Stimulated activated naive CD8-positive, alpha-beta T cell treated with anti-CD3 and anti-CD28 coated beads, Interleukin-15, amount 100 ng/mL, for 72 hours (primary cell): ENCODE data around the gene HNRNPF.
A peak's percentile ranks its signal among the peaks of the same experiment; 100 is the strongest.
"Not testable (repeated sequence)": the region's sequence is repeated elsewhere in the genome, so short reads cannot be mapped to it uniquely, and the experiment has no call there.

ENCODE experiments used
- ATAC-seq: fragments of 150-1000 bp; cut with Tn5 transposase; 2 replicates; pipeline ENCODE4 v1.10.0; 2021; ENCODE audit warnings: mild to moderate bottlenecking, moderate library complexity
- DNase-seq, 2 donors: peaks; one replicate each; pipeline ENCODE4 v3.0.0; 2021 to 2022
- H3K27ac Mint-ChIP-seq, 2 donors: one replicate each; pipeline ENCODE4 v1.8.0; 2022; ENCODE audit warnings: mild to moderate bottlenecking in 2 of 2, mixed read lengths in 2 of 2, moderate library complexity in 2 of 2
- H3K27me3 Mint-ChIP-seq: one replicate; pipeline ENCODE4 v1.8.0; 2022; ENCODE audit warnings: mixed read lengths
- H3K4me1 Mint-ChIP-seq: one replicate; pipeline ENCODE4 v1.8.0; 2022; ENCODE audit warnings: mild to moderate bottlenecking, mixed read lengths
- H3K4me3 Mint-ChIP-seq, 2 donors: one replicate each; pipeline ENCODE4 v1.8.0; 2022; ENCODE audit warnings: mild to moderate bottlenecking in 2 of 2, mixed read lengths in 2 of 2, moderate library complexity in 1 of 2
- H3K9me3 Mint-ChIP-seq, 2 donors: one replicate each; pipeline ENCODE4 v1.8.0; 2022; ENCODE audit warnings: mixed read lengths in 2 of 2

HNRNPF gene

DNA sequence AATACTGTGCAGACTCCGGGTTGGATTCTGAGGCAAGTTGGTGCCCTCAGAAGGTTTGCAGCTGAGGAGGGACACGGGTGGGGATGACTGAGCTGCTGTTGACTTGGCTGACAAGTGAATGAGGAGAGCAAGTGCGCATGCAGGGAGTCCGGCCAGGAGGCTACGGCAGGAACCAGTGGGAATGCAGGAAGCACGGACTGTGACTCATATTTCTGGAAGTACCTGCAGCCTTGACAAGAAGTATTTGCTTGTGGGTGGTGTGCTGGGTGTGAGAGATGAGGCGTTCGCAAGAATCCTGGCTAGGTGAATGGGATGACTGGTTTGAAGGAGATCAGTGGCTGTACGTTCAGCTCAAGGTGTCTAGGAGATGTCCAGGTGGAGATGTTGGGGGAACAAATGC lies 68.4 kb downstream of the HNRNPF start:
- peaks cover 39% of the 10 kb centered on the region for H3K27me3 Mint-ChIP-seq
- no peaks in the 10 kb centered on the region for H3K9me3 Mint-ChIP-seq
- no peak overlapping the region for H3K27ac Mint-ChIP-seq
- DNase-seq: no peak
- H3K4me3 Mint-ChIP-seq: no peak overlapping the region
- peaks cover 6% of the 10 kb centered on the region for H3K4me1 Mint-ChIP-seq
- ATAC-seq: no peak

DNA sequence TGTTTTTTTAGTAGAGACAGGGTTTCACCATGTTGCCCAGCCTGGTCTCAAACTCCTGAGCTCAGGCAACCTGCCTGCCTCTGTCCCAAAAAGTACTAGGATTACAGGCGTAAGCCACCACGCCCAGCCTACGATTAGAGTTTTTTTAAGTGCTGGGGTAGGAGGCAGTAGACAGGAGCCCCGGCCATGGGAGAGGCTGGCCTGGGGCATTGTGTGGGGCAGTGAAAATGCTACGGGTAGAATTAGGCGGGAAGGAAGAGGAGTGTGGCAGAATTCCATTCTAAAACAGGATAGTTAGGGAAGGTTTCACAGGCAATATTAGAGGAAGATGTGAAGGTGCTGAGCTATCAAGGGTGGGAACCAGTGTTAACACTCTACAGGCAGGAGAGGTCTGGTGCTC lies 68.9 kb downstream of the HNRNPF start:
- DNase-seq (no peak), ATAC-seq (no peak)
- no peak overlapping the region for H3K4me3 Mint-ChIP-seq
- no peaks in the 10 kb centered on the region for H3K9me3 Mint-ChIP-seq
- no peak overlapping the region for H3K27ac Mint-ChIP-seq
- peaks cover 6% of the 10 kb centered on the region for H3K4me1 Mint-ChIP-seq
- H3K27me3 Mint-ChIP-seq: peaks cover 39% of the 10 kb centered on the region

- H3K27me3 Mint-ChIP-seq: peaks cover 39% of the 10 kb centered on the region
These were observed 69.8 kb downstream of the HNRNPF start for GRCh38 chr10:43339136-43339535.

GRCh38 chr10:43338117-43338516 lies 70.9 kb downstream of the HNRNPF start:
- DNase-seq (no peak), ATAC-seq (no peak)
- Mint-ChIP-seq H3K4me1 (peaks cover 15% of the 10 kb centered on the region), H3K27me3 (peaks cover 39% of the 10 kb centered on the region), H3K27ac (peak overlapping the region in 1 of 2 donors; percentile 72), H3K4me3 (no peak overlapping the region), H3K9me3 (no peaks in the 10 kb centered on the region)

More at GRCh38 chr10:43339136-43339535, 69.8 kb downstream of the HNRNPF start:
- DNase-seq (no peak), ATAC-seq (no peak)
- Mint-ChIP-seq H3K4me1 (peaks cover 8% of the 10 kb centered on the region), H3K9me3 (no peaks in the 10 kb centered on the region), H3K27ac (no peak overlapping the region), H3K4me3 (no peak overlapping the region)

GRCh38 chr10:43337536-43337935 lies 71.5 kb downstream of the HNRNPF start:
- not testable (repeated sequence) for H3K4me3 Mint-ChIP-seq, ATAC-seq, DNase-seq, H3K27ac Mint-ChIP-seq, H3K9me3 Mint-ChIP-seq
- Mint-ChIP-seq H3K4me1 (peaks cover 21% of the 10 kb centered on the region), H3K27me3 (peaks cover 39% of the 10 kb centered on the region)

- ATAC-seq: no peak
- DNase-seq: no peak
- H3K4me1 Mint-ChIP-seq: peaks cover 29% of the 10 kb centered on the region
- H3K9me3 Mint-ChIP-seq: no peaks in the 10 kb centered on the region
- no peak overlapping the region for H3K4me3 Mint-ChIP-seq
- peaks cover 39% of the 10 kb centered on the region for H3K27me3 Mint-ChIP-seq
- no peak overlapping the region for H3K27ac Mint-ChIP-seq
These were observed 72.2 kb downstream of the HNRNPF start for GRCh38 chr10:43336641-43337318.

- peaks cover 33% of the 10 kb centered on the region for H3K4me1 Mint-ChIP-seq
- H3K27me3 Mint-ChIP-seq: peaks cover 39% of the 10 kb centered on the region
- ATAC-seq (no peak), DNase-seq (no peak)
- no peak overlapping the region for H3K27ac Mint-ChIP-seq
- H3K9me3 Mint-ChIP-seq: no peaks in the 10 kb centered on the region
- no peak overlapping the region for H3K4me3 Mint-ChIP-seq
These were observed 72.9 kb downstream of the HNRNPF start for GRCh38 chr10:43336061-43336460.
